RWPE1 (cell line): Measurements from ENCODE around the gene KCNT1.

Experiments used
- CTCF ChIA-PET: fragments of 350-600 bp; sonication (Branson Sonifier 250); formaldehyde crosslinking; extraction: SDS; loops from one replicate; lab custom pipeline; 2021; lab: Yijun Ruan, JAX
- POLR2A ChIA-PET: fragments of 400-600 bp; formaldehyde crosslinking; extraction: SDS; loops from one replicate; lab custom pipeline; 2020; ENCODE audit warnings: antibody characterized with exemption; ENCODE audit not compliant: low non-redundant PET; lab: Yijun Ruan, JAX
- DNase-seq: peaks from one replicate; pipeline ENCODE4 v3.0.0; 2012; ENCODE audit warnings: low spot score
- H3K27ac ChIP-seq: fragments of 450-650 bp; 2 replicates; pipeline ENCODE4 v1.5.1; 2017
- CTCF ChIP-seq: fragments of 450-650 bp; conservative IDR thresholded peaks from 2 replicates; pipeline ENCODE4 v1.5.1; 2017; ENCODE audit warnings: low read depth, mild to moderate bottlenecking

Gene KCNT1

GRCh38 chr9:135716045-135716444 is 14.1 kb downstream of the KCNT1 start:
- ChIA-PET POLR2A (no interaction called here), CTCF (interaction anchor here (0.5 to 1.0 kb wide), 2 partner anchors 10 to 254 kb away, joined by 3 read pairs; no protein-coding TSS in a partner anchor)
- no peak for TF ChIP-seq CTCF
- DNase-seq, result no peak
- no peak overlapping the region for H3K27ac ChIP-seq

- ChIA-PET POLR2A (no interaction called here), CTCF (interaction anchor here (0.6 kb wide), 1 partner anchor 8 kb away, joined by 3 read pairs; no protein-coding TSS in a partner anchor)
- no peak for DNase-seq
- no peak for TF ChIP-seq CTCF
- H3K27ac ChIP-seq, result no peak overlapping the region
Observed at GRCh38 chr9:135717410-135717809, 15.4 kb downstream of the KCNT1 start.

- DNase-seq, result peak; percentile 45
- TF ChIP-seq CTCF, result no peak
- H3K27ac ChIP-seq, result no peak overlapping the region
- CTCF ChIA-PET, result no interaction called here
- POLR2A ChIA-PET, result no interaction called here
Observed at GRCh38 chr9:135718616-135719015, 16.6 kb downstream of the KCNT1 start.

- DNase-seq, result no peak
- ChIA-PET POLR2A (no interaction called here), CTCF (no interaction called here)
- H3K27ac ChIP-seq, result no peak overlapping the region
- TF ChIP-seq CTCF, result no peak
Observed at GRCh38 chr9:135719472-135719871, 17.5 kb downstream of the KCNT1 start.

GRCh38 chr9:135722365-135722764 is 20.4 kb downstream of the KCNT1 start:
- DNase-seq, result no peak
- H3K27ac ChIP-seq, result no peak overlapping the region
- CTCF ChIA-PET, result no interaction called here
- no peak for TF ChIP-seq CTCF
- POLR2A ChIA-PET, result no interaction called here

- TF ChIP-seq CTCF, result no peak
- ChIA-PET POLR2A (no interaction called here), CTCF (interaction anchor here (0.7 kb wide), 1 partner anchor 13 kb away, joined by 3 read pairs; no protein-coding TSS in a partner anchor)
- DNase-seq, result no peak
- H3K27ac ChIP-seq, result no peak overlapping the region
Observed at GRCh38 chr9:135724186-135724787, 22.3 kb downstream of the KCNT1 start.
